Brain microvascular endothelial cell (primary cell): ENCODE measurements around the gene NRXN2.

Source experiments
- DNase-seq: peaks from one replicate; pipeline ENCODE4 v3.0.0-alpha.2; 2020
- H3K27ac ChIP-seq: fragments of 250-450 bp; sonication (Bioruptor Pico); 2 replicates; pipeline ENCODE4 v1.5.1; 2020; ENCODE audit warnings: mild to moderate bottlenecking, moderate library complexity
- H3K27me3 ChIP-seq: fragments of 250-450 bp; sonication (Bioruptor Pico); replicated peaks from 2 replicates; pipeline ENCODE4 v1.5.1; 2020; ENCODE audit warnings: mild to moderate bottlenecking
- H3K36me3 ChIP-seq: fragments of 250-450 bp; sonication (Bioruptor Pico); replicated peaks from 2 replicates; pipeline ENCODE4 v1.5.1; 2020; ENCODE audit warnings: mild to moderate bottlenecking
- H3K4me3 ChIP-seq: 2 replicates; pipeline ENCODE4 v1.5.1; 2011; ENCODE audit warnings: low read depth, mild to moderate bottlenecking, control low read depth, low read length, moderate library complexity
- in situ Hi-C: cut with HindIII; loops from 2 replicates; pipeline ENCODE4 v1.10.0; 2017; ENCODE audit warnings: low sequenced_read_pairs, low pct_ligation_motif_present
- TF ChIP-seq, protein P1 (sequence below): IDR thresholded peaks from 2 replicates; pipeline ENCODE4 v1.5.1; 2011; ENCODE audit warnings: low read depth, mild to moderate bottlenecking, moderate library complexity, low read length, control low read depth, inconsistent platforms; ENCODE audit errors: missing control alignments

NRXN2 gene

DNA sequence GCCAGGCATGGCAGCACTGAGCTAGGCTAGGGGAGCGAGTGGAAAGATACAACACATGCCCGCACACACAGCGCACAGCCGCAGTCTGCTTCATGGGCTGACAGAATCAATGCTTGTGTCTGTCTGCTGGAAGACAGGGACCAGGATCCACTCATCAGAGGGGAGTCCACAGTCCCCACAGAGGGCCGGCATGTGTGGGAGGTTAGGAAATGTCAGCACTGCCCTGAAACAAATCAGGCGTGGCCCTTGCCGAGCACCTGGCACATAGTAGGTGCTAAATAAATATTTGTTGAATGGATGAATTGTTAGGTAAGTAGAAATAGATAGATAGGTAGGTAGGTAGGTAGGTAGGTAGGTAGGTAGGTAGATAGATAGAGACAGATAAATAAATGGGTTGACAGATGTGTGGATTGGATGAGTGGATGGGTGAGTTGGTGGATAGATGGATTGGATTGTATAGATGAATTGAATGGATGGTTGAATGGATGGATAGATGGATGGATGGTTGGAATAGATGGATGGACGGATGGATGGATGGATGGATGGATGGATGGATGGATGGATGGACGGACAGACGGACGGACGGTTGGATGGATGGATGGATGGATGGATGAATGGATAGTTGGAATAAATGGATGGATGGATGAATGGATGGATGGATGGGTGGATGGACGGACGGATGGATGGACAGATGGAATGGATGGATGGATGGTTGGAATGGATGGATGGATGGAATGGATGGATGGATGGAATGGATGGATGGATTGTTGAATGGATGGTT is 128.6 kb downstream of the NRXN2 start:
- Histone ChIP-seq H3K36me3 (no peaks in the 10 kb centered on the region), H3K27ac (no peak overlapping the region), H3K27me3 (no peaks in the 10 kb centered on the region), H3K4me3 (no peak overlapping the region)
- in situ Hi-C loops, result no loop called here
- no peak for DNase-seq
- TF ChIP-seq, protein P1, sequence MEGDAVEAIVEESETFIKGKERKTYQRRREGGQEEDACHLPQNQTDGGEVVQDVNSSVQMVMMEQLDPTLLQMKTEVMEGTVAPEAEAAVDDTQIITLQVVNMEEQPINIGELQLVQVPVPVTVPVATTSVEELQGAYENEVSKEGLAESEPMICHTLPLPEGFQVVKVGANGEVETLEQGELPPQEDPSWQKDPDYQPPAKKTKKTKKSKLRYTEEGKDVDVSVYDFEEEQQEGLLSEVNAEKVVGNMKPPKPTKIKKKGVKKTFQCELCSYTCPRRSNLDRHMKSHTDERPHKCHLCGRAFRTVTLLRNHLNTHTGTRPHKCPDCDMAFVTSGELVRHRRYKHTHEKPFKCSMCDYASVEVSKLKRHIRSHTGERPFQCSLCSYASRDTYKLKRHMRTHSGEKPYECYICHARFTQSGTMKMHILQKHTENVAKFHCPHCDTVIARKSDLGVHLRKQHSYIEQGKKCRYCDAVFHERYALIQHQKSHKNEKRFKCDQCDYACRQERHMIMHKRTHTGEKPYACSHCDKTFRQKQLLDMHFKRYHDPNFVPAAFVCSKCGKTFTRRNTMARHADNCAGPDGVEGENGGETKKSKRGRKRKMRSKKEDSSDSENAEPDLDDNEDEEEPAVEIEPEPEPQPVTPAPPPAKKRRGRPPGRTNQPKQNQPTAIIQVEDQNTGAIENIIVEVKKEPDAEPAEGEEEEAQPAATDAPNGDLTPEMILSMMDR, result no peak

DNA sequence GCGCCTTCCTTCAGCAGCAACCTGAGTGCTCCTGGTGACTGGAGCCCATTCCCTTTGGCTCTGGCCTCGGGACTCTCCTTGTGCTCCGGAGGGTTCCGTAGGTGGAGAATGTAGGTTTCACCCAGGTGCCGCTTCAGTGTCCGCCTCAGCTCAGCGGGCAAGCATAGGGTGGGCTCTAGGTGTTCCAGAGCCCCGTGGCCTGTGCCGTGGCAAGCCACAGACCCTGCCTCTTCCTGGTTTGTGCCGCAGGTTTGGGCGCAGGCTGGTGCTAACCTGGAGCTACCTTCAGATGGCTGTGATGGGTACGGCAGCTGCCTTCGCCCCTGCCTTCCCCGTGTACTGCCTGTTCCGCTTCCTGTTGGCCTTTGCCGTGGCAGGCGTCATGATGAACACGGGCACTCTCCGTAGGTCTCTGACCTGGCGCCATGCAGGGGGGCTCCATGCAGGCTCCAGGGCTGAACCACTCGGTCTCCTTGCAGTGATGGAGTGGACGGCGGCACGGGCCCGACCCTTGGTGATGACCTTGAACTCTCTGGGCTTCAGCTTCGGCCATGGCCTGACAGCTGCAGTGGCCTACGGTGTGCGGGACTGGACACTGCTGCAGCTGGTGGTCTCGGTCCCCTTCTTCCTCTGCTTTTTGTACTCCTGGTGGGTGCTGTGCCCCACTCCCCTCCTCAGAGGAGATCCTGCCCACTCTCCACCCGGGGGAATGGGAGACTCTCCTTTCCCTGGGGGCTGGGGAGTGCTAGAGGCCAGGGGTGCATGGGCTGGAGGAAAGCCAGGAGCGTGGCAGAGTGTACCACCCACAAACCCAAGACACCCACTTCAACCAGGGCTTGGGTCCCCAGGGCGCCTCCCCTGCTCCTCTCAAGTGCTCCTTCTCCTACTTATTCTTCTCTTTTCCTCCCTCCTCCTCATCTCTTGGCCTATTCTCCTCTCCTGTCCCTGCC is 129.6 kb downstream of the NRXN2 start:
- DNase-seq, result no peak
- in situ Hi-C loops, result no loop called here
- H3K27ac ChIP-seq, result no peak overlapping the region
- no peaks in the 10 kb centered on the region for H3K27me3 ChIP-seq
- H3K4me3 ChIP-seq, result no peak overlapping the region
- H3K36me3 ChIP-seq, result no peaks in the 10 kb centered on the region
- TF ChIP-seq, protein P1, result no peak

DNA sequence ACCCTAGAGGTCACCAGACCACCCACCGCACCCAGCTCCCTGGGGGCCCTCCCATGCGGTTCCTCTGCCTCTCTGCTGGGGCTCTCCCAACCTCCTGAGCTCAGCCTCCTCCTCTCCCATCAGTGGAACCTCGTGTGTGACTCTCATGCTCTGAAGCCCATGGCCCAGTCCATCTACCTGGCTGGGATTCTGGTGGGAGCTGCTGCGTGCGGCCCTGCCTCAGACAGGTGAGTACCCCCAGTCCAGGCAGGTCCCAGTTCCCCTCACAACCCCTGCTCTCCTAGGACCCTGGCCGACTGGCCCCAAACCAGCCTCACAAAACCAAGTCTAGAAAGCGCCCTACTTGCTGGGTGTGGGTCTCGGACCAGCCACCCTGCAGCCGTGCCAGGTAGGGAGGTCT is 130.3 kb downstream of the NRXN2 start:
- in situ Hi-C loops, result no loop called here
- Histone ChIP-seq H3K27me3 (no peaks in the 10 kb centered on the region), H3K4me3 (no peak overlapping the region), H3K27ac (no peak overlapping the region), H3K36me3 (no peaks in the 10 kb centered on the region)
- TF ChIP-seq, protein P1, result no peak
- no peak for DNase-seq

DNA sequence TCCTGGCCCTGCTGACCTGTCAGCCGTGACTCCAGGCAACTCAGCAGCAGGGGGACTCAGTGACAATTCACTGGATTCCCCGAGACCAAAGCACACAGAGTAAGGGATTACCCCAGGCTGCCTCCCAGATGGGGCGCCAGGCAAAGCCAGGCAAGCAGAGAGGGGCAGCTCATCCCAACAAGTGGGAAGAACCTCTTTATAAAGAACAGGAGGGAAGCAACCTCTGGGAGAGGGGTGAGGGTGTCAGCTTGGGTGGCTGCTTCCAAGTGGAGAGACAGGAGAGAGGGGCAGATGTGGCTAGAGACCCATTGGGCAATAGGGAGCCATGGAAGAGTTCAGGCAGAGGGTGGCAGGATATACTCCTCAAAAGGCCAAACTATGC is 130.8 kb downstream of the NRXN2 start:
- TF ChIP-seq, protein P1, result no peak
- Histone ChIP-seq H3K36me3 (no peaks in the 10 kb centered on the region), H3K27me3 (no peaks in the 10 kb centered on the region), H3K4me3 (no peak overlapping the region), H3K27ac (no peak overlapping the region)
- in situ Hi-C loops, result no loop called here
- DNase-seq, result no peak

DNA sequence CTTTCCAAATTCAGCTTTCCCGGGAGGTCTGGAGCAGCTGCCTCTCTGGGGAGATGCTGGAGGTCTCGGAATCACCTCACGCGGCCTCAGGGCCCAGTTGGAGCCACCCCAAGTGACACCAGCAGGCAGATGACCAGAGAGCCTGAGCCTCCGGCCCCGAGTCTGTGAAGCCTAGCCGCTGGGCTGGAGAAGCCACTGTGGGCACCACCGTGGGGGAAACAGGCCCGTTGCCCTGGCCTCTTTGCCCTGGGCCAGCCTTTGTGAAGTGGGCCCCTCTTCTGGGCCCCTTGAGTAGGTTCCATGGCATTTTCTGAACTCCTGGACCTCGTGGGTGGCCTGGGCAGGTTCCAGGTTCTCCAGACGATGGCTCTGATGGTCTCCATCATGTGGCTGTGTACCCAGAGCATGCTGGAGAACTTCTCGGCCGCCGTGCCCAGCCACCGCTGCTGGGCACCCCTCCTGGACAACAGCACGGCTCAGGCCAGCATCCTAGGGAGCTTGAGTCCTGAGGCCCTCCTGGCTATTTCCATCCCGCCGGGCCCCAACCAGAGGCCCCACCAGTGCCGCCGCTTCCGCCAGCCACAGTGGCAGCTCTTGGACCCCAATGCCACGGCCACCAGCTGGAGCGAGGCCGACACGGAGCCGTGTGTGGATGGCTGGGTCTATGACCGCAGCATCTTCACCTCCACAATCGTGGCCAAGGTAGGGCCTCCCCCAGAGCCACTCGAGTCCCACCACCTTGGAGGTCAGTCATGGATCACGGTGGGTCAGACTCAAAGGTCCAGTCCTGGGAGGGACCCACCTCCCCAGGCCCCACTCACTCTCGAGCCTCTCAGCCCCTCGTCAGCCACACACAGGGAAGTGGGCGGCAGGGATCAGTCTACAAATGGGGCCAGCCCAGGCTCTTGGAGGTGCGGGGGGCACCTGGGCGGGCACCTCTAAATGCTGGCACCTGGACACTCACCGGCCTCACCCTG is 131.5 kb downstream of the NRXN2 start:
- Histone ChIP-seq H3K4me3 (no peak overlapping the region), H3K27ac (no peak overlapping the region), H3K36me3 (no peaks in the 10 kb centered on the region), H3K27me3 (no peaks in the 10 kb centered on the region)
- DNase-seq, result no peak
- in situ Hi-C loops, result no loop called here
- TF ChIP-seq, protein P1, result no peak
